NK-92 treated with Interleukin-12 subunit alpha and Interleukin-12 subunit beta, amount 100 ng/mL, for 24 hours (cell line): ENCODE measurements around the gene AMBRA1.
"Not testable (repeated sequence)": the region's sequence is repeated elsewhere in the genome, so short reads cannot be mapped to it uniquely, and the experiment has no call there.

ENCODE experiments used
- DNase-seq: peaks from one replicate; lab custom pipeline; 2025; lab: John Stamatoyannopoulos, UW

Gene AMBRA1

DNA sequence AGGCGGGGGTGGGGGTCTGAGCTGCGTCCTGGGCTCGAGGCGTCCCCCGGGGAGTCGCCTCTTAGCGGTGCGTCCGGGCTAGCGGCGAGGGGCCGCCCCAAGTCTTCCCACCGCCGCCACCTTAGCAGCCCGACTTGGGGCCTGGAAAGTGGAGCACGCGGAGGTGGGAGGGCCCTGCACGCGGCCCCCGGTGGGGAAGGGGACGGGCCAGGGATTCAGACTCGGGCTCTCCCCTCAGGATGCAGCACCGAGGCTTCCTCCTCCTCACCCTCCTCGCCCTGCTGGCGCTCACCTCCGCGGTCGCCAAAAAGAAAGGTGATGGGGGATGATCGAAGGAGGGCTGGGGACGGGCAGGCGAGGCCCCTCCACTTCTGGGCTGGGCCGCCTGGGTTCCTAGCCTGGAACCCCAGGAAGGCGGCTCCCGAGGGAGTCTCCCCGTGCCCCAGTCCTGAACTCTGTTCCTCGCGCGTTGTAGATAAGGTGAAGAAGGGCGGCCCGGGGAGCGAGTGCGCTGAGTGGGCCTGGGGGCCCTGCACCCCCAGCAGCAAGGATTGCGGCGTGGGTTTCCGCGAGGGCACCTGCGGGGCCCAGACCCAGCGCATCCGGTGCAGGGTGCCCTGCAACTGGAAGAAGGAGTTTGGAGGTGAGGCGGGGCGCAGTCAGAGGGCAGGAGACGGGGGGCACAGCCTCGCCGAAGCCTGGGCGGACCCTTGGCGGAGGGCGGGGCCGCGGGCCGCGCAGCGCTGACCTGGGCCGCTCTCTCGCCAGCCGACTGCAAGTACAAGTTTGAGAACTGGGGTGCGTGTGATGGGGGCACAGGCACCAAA, 211.8 kb downstream of the AMBRA1 start:
- no peak for DNase-seq

DNA sequence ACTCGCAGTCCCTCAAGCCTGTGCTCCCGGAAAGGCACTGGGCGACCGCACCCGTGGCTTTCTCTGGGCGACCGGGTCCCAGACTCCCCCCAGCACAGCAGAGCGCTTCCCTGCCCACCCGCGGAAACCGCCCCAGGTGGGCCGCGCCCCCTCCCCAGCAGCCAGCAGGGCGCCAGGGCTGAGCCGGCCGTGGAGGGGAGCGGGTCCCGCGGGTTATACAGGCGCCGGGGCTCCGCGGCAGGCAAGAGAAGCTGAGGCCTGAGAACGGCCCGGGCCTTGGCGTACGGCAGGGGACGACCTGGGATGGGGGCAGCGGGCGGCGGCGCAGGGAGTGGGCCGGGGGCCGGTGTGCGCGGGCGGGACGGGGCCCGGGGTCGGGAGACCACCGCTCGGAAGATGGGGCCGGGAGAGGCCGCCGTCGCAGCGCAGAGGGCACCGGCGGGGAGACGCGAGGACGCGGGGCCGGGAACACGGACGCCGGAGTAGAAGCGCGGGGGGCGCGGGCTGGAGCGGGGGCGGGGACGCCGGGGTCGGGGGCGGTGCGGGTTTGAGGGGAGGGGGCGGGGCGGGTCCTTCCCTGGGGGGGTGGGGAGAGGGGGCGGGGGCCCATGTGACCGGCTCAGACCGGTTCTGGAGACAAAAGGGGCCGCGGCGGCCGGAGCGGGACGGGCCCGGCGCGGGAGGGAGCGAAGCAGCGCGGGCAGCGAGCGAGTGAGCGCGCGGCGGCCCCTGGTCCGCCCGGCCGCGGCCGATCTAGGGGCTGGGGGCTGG, 212.6 kb downstream of the AMBRA1 start, which contains the start of gene MDK:
Gene MDK (plus strand): TSS at position 622 of the 771 bp plus-strand sequence. CDS start 389 bp downstream, outside the sequence.
- DNase-seq: no peak

DNA sequence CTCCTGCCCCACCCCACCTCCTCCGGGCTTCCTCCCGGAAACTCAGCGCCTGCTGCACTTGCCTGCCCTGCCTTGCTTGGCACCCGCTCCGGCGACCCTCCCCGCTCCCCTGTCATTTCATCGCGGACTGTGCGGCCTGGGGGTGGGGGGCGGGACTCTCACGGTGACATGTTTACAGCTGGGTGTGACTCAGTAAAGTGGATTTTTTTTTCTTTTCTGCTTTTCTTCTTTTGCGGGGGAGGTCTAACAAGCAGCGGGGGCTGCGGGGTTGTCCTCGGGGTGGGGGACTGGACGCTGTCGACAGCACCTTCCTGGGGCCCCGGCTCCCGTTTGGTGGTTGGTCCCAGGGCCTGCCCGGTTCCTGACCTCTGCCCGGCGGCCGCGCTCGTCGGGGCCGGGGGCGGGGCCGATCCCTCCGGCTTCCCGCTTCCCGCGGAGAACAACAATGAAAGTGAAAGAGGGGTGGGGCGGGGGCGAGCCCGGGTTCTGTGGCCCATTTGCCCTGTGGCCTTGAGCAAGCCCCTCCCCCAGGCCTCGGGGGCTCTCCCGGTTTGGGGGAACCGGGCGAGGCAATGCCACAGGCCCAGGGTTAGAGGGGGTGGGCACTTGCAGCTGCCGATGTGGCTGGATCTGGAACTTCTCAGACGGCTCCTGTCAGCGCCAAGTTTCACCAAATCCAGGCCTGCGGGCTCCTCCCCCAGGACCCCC, 213.3 kb downstream of the AMBRA1 start:
- DNase-seq: no peak

DNA sequence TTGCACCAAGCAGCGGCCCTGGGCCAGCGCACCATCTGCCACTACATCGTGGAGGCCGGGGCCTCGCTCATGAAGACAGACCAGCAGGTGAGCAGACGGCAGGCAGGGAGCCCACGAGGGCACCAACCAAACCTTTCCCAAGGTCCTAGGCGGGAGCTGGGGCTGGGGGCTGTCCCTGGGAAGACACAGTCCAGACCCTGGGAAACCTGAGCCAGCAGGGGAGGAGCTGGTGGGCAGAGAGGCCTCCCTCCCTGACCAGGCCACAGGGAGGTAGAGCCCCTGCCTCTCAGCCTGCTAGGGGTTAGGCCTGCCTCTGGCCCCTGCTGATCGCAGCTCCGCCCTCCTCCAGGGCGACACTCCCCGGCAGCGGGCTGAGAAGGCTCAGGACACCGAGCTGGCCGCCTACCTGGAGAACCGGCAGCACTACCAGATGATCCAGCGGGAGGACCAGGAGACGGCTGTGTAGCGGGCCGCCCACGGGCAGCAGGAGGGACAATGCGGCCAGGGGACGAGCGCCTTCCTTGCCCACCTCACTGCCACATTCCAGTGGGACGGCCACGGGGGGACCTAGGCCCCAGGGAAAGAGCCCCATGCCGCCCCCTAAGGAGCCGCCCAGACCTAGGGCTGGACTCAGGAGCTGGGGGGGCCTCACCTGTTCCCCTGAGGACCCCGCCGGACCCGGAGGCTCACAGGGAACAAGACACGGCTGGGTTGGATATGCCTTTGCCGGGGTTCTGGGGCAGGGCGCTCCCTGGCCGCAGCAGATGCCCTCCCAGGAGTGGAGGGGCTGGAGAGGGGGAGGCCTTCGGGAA, 214.1 kb downstream of the AMBRA1 start:
- not testable (repeated sequence) for DNase-seq

DNA sequence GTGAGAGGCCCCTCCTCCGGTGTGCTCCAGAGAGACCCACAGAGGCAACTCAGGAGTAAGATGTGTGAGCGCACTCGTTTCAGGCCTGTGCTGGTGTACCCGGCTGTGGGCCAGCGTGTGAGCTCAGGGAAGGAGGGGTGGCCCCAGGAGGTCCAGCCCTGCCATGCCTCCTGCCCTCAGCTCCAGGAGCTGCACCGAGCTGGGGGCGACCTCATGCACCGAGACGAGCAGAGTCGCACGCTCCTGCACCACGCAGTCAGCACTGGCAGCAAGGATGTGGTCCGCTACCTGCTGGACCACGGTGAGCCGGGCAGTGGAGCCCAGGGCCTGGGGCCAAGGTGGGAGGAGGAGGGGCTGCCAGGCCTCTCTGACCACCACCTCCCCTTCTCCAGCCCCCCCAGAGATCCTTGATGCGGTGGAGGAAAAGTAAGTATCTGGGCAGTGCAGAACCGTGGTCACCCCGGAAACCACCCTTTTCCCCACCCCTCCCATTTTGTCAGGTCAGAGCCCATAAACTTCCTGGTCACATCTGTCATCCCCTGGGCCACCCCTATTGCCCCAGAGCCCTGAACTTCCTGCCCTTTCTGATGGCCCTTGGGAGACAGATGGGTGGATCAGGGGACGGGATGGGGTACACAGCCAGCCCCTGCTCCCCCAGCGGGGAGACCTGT, 214.9 kb downstream of the AMBRA1 start:
- no peak for DNase-seq

DNA sequence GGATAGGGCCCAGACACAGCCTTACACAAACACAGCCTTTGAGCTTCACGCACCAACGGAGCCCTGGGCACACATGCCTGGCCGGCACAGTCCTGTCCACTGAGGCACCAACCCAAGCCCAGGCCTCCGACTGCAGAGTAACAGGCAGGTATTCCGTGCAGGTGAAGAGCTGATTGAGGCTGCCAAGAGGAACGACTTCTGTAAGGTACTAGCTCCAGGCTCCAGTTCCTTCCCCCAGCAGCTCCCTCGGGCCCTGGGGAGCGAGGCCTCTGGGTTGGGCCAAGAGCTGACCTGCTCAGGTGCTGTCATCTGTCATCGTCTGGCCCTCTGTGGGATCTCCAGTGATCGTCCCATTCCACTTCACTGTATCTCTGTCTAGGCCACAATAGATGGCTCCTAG, 215.5 kb downstream of the AMBRA1 start:
- DNase-seq: no peak

DNA sequence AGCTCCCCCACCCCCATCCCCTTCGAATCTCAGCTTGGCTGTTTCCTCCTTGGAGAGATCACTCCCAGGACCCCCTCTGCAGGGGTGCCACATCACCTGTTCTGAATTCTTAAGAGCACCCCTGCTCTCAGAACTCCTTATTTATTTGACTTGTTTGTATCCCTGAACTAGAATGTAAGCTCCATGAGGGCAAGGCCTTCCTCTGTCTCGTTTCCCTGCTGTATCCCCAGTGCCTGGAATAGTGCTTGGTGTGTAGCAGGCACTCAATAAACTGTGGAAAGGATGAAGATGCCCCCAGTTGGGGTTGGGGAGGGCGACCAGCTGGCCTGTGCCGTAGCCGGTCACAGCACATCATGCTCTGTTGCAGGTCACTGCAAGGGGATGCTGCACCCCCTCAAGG, 216.0 kb downstream of the AMBRA1 start:
- no peak for DNase-seq

DNA sequence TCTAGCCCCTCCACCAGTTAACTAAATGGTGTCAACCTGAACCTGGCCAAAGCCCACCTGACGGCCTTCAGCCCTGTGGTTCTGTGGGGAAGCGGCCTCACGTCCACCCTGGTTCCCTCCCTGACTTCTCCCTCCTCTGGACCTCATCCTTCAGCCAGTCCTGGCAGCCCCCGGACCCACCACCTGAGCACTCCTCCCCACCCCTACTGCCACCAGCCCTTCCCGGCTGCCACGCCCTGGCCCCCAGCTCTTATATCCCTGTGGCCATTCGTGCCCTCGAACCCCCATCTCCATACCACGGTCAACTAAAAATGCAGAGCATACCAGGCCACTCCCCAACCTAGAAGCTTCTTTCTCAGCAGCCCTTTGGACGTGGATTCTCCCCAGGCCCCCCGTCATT, 216.5 kb downstream of the AMBRA1 start:
- DNase-seq: no peak

DNA sequence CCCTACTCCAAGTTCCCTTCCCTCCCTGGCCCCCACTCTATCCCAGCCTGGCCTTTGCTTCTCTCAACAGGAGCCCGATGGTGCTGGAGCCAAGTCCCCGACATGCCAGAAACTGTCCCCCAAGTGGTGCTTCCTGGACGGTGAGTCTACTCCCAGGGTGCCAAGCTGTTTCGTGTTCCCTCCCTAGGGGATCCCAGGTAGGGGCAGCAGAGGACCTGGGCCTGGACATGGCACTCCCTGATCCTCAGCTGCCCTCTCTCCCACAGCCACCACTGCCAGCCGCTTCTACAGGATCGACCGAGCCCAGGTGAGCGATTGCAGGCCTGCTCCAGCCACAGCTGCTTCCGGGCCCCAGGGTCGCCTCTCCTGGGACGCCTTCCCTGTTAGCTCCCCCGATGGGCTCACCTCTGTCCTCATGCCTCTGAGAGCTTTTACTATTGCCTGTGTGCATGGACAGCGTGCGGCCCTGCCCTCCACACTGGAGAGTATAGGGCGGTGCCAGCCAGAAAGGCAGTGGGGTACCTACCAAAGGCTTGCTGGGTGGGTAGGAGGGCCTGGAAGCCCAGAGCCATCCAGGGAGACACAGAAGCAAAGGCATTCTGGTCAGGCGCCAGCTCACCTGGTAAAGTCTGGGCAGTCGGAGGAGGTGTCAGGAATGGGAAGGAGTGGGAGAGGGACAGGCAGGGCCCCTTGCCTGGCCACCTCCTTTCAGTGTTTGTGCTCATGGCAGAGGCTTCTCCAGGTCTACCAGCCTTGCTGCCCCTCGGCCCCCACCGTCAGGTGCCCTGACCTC, 217.4 kb downstream of the AMBRA1 start:
- no peak for DNase-seq

DNA sequence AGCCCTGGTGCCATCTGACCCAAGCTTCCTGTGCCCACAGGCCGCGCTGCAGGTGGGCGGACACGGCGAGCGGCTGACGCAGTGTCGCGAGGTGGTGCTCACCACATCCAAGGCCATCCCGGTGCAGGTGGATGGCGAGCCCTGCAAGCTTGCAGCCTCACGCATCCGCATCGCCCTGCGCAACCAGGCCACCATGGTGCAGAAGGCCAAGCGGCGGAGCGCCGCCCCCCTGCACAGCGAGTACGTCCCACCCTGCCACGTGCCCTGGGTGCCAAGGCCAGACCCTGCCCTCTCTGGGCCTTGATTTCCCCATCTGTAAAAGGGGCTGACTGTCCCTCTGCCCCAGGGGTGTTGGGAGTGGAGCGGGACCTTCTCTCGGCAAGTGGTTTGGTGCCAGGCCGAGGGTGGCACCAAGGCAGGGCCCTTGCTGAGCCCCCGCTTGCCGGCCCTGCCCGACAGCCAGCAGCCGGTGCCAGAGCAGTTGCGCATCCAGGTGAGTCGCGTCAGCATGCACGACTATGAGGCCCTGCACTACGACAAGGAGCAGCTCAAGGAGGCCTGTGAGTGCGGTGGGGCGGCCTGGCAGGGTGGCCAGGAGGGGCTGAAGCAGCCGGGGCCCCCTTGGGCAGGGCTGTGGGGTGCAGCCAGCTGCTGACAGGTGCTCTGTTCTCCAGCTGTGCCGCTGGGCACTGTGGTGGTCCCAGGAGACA, 218.3 kb downstream of the AMBRA1 start:
- no peak for DNase-seq

DNA sequence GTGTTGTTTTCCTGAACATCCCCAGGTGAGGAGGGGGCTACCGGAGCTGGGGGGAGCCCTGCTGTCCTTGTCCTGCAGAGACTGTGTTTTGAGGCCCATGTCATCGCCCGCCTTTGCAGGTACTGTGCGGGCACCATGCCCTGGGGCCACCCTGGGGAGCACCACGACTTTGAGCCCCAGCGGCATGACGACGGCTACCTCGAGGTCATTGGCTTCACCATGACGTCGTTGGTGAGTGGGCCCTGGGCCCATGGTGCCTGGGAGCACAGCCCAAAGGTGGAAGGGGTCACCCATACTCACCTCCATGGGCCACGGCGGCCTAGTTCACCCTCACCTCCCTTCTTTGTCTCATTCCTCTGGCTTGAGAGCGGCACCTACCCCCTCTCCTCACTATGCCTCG, 219.0 kb downstream of the AMBRA1 start:
- DNase-seq: no peak

DNA sequence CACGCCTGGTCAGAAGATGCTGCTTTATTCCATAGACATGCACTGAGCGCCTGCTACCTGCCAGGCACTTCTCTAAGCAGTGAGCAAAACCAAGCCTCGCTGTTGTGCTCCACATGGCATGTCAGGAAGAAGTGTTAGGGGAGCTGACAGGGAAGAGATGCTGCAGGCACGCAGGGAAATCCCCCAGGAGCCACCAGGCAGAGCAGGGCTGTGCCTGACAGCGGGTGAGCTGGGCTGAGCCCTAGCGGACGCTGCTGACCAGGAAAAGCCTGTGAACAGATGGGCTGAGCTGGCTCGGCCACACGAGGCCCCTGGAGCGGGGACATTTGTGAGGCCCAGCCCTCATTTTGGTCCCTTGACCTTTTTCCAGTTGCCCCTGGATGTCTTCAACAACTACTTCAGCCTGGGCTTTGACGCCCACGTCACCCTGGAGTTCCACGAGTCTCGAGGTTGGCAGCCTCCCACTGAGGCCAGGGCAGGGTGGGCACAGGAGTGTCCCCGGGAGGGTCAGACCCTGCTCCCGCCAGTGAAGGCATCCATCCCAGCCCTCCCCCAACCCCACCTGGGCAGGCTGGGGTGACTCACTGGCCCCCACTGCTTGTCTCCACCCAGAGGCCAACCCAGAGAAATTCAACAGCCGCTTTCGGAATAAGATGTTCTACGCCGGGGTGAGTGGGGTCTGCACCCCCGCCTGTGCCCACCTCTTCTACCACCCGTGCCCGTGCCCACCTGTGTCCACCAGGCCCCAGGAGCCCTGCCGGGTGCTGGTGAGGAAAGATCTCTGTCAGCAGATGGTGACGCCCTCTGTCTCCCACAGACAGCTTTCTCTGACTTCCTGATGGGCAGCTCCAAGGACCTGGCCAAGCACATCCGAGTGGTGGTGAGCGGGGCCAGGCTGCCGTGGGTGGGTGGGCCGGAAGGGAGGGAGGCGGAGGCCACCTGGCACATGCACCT, 219.8 kb downstream of the AMBRA1 start:
- DNase-seq: no peak

DNA sequence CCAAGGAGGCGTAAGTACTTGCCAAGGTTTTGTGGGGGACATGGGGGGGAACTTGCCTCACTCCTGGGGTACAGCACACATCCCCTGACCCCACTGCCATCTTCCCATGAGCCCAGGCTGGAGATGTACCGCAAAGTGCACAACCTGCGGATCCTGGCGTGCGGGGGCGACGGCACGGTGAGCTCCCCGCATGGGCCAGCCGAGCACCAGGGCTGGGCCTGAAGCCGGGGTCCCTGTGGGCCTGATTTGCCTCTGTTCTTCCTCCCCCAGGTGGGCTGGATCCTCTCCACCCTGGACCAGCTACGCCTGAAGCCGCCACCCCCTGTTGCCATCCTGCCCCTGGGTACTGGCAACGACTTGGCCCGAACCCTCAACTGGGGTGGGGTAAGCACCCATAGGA, 221.3 kb downstream of the AMBRA1 start:
- DNase-seq: not testable (repeated sequence)

DNA sequence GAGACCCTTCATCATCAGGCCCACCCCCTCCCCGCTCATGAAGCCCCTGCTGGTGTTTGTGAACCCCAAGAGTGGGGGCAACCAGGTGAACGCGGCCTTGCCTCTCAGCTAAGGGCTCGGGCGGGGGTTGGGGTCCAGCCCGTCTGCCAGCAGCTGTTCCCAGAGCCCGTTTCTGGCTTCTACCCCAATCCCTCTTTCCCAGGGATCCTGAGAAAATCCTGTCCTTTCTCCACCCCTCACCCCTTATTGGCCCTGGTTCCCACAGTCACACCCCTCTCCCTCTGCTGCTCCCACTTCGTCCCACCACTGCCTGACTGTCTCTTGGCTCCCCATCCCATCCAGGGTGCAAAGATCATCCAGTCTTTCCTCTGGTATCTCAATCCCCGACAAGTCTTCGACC, 221.7 kb downstream of the AMBRA1 start:
- no peak for DNase-seq

DNA sequence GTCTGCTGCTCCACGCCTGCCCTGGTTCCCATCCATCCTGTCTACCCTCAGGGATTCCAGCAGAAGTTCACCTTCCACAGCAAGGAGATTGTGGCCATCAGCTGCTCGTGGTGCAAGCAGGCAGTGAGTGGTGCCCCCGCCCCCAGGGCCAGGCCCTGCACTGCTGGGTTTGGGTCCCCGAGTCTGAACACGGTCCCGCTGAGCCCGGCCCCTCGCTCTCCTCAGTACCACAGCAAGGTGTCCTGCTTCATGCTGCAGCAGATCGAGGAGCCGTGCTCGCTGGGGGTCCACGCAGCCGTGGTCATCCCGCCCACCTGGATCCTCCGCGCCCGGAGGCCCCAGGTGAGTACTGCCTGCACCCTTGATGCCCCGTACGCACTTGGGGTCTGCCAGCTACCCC, 222.6 kb downstream of the AMBRA1 start:
- DNase-seq: not testable (repeated sequence)

DNA sequence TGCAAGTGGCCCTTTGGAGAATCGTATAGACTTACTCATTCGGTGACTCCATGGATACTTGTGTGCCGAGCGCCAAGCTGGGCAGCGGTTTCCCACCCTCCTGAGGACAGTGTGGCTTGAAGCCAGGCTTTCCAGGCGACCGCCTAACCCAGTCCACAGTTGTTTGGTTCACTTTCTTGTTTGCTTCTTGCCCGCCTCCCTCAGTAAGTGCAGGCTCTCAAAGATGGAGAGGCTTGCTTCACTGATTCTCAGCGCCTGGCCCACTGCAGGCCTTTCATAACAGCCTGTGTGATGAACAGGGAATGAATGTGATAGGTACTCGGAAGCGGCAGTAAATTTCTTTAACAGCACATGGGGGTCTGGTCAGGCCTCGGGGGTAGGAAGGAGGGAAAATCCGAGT, 223.6 kb downstream of the AMBRA1 start:
- no peak for DNase-seq

DNA sequence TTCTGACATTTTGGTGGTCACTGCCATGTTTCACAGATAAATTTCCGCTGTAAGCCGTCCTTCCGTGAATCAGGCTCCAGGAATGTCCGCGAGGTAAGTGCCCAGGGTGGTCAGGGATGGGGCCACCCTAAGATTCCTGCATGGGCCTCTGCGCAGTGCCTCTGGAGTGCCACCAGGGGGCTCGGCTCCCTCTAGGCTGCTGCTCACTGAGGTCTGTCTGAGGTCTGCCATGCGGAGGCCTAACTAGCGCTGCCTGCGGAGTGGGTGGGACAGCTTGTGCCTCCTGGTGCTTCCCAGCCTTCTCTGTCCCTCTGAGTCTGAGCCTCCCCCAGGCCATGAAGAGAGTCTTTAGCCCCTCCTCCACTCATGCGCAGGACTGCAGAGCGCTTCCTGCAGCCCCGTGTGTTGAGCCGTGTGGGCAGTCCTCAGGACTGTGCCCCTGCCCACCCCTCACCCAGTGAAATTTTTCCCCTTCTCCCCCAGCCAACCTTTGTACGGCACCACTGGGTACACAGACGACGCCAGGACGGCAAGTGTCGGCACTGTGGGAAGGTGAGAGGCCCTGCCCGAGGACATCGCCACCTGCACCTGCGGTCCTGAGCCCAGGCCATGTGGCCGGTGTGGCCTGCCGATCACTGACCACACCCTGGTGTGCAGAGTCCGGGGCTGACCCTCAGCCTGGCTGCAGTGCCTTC, 224.2 kb downstream of the AMBRA1 start:
- no peak for DNase-seq

DNA sequence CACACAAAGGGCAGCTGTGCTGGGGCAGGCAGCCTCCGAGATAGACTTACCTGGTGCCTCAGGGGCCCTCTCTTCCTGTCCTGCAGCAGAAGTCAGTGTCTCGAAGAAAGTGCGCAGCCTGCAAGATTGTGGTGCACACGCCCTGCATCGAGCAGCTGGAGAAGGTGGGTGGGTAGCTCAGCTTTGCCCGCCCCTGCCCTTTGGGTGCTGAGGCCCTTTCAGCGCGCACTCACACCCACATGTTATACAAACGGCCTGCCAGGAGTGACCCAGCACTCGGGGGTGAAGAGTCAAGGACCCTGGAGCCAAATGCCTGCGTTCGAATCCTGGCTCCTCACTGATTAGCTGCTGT, 225.9 kb downstream of the AMBRA1 start:
- no peak for DNase-seq
